ENCODE data around the gene L2HGDH. TPM values are rescaled to one million over a fixed set of nuclear protein-coding genes. Genes with fewer than 3 reads are reported as not detected.

L2HGDH gene
- total RNA-seq, 1 experiment from 2014 or later, result 22.6 TPM

- Histone ChIP-seq H3K27ac (ENCODE audit: insufficient read length, low read depth, low read length) (no peak overlapping the region), H3K4me1 (ENCODE audit: insufficient read depth, low read length) (no peaks in the 10 kb centered on the region), H3K4me2 (ENCODE audit: insufficient read depth, insufficient read length, low read length) (no peak overlapping the region), H4K5ac (ENCODE audit: insufficient read length, low read depth, low read length) (no peak overlapping the region), H3K27me3 (ENCODE audit: insufficient read depth, low read length) (no peaks in the 10 kb centered on the region), H2AFZ (ENCODE audit: low read length) (no peak overlapping the region), H3K14ac (ENCODE audit: insufficient read depth, low read length) (no peak overlapping the region), H2BK120ac (ENCODE audit: low read depth, low read length, poor library complexity, severe bottlenecking) (no peak overlapping the region), H2BK20ac (ENCODE audit: low read depth, low read length, poor library complexity, severe bottlenecking) (no peak overlapping the region), H3K23me2 (ENCODE audit: insufficient read length, low read depth, low read length, poor library complexity, severe bottlenecking) (no peaks in the 10 kb centered on the region), H4K20me1 (ENCODE audit: control insufficient read depth, insufficient read depth, insufficient read length) (no peaks in the 10 kb centered on the region), H3K56ac (ENCODE audit: insufficient read length, low read depth, low read length) (no peak overlapping the region), H3K4ac (ENCODE audit: low read depth, low read length) (no peak overlapping the region), H4K8ac (replicated peaks; ENCODE audit: insufficient read length, low read depth, low read length) (no peak overlapping the region), H3K79me1 (ENCODE audit: insufficient read depth, low read depth, low read length, poor library complexity, severe bottlenecking) (no peaks in the 10 kb centered on the region), H3K79me2 (ENCODE audit: insufficient read depth, low read length) (0 out of 2 replicates have a peak, but pooled peaks cover 1% of the 10 kb centered on the region), H2AK5ac (ENCODE audit: insufficient read length, low read length) (no peak overlapping the region), H2BK5ac (ENCODE audit: insufficient read length, low read length) (no peak overlapping the region), H3K9ac (ENCODE audit: extremely low read depth, insufficient read length, low read length) (no peak overlapping the region), H3K9me3 (ENCODE audit: control insufficient read depth, low read depth, low read length) (no peaks in the 10 kb centered on the region), H3T11ph (ENCODE audit: low read length) (no peak overlapping the region), H3K18ac (ENCODE audit: insufficient read length, low read depth, low read length) (no peak overlapping the region), H4K91ac (ENCODE audit: insufficient read length, low read depth, low read length) (no peak overlapping the region), H2BK12ac (ENCODE audit: insufficient read length, low read depth, low read length) (no peak overlapping the region), H2BK15ac (ENCODE audit: low read depth, low read length) (no peak overlapping the region), H3K23ac (ENCODE audit: insufficient read length, low read depth, low read length) (no peak overlapping the region)
- Mint-ChIP-seq H3K27me3 (ENCODE audit: low read depth) (no peaks in the 10 kb centered on the region), H3K36me3 (ENCODE audit: insufficient read depth in 1 of 3, low read depth in 3 of 3) (peaks cover 0 to 2% (median 0%) of the 10 kb centered on the region in 3 experiments; a peak in 2 of 7 replicates), H3K4me3 (no peak overlapping the region), H3K27ac (peak overlapping the region; percentile 1 to 76 (median 36); a peak in 6 of 7 replicates), H3K4me1 (peaks cover 22 to 23% of the 10 kb centered on the region in 2 experiments), H3K9me3 (no peaks in the 10 kb centered on the region)
- TF ChIP-seq CTCF (conservative IDR thresholded peaks at IDR 0.05), result no peak
- no peak for DNase-seq
- no CpG with 5 or more reads among the region's 1 CpG for WGBS (ENCODE audit: extremely low coverage, insufficient read length, low lambda C conversion rate)
Observed at GRCh38 chr14:50222055-50222613, 89.9 kb downstream of the L2HGDH start.

Data from H9 (cell line).